ENCODE data around the gene WDFY2.
A peak's percentile ranks its signal among the peaks of the same experiment; 100 is the strongest.

WDFY2 gene

GRCh38 chr13:51811046-51811445 lies 226.8 kb downstream of the WDFY2 start:
- H3K9me3 ChIP-seq (ENCODE audit: insufficient read depth, low read length): no peaks in the 10 kb centered on the region
- no peaks in the 10 kb centered on the region for H3K79me2 ChIP-seq (ENCODE audit: low read length)
- H3K4me1 ChIP-seq (ENCODE audit: low read length): peaks cover 37% of the 10 kb centered on the region
- no peaks in the 10 kb centered on the region for H4K20me1 ChIP-seq (ENCODE audit: insufficient read depth, low read length)
- no peak for TF ChIP-seq EZH2phosphoT487 (IDR thresholded peaks at IDR 0.05; ENCODE audit: low read depth)
- TF ChIP-seq CTCF (IDR thresholded peaks at IDR 0.05; ENCODE audit: low read depth, low read length): no peak
- H3K36me3 ChIP-seq (replicated peaks; ENCODE audit: low read depth, low read length): no peaks in the 10 kb centered on the region
- H3K4me3 ChIP-seq (ENCODE audit: low read length): no peak overlapping the region
- no peak overlapping the region for H2AFZ ChIP-seq (ENCODE audit: low read depth, low read length)
- no peak overlapping the region for H3K9ac ChIP-seq (ENCODE audit: low read length)
- H3K4me2 ChIP-seq (ENCODE audit: low read length): peak overlapping the region; percentile 3; the same call in 1 of the 2 replicates
- no peak overlapping the region for H3K27ac ChIP-seq (ENCODE audit: low read length)
- H3K27me3 ChIP-seq (ENCODE audit: low read depth, low read length): no peaks in the 10 kb centered on the region

DNA sequence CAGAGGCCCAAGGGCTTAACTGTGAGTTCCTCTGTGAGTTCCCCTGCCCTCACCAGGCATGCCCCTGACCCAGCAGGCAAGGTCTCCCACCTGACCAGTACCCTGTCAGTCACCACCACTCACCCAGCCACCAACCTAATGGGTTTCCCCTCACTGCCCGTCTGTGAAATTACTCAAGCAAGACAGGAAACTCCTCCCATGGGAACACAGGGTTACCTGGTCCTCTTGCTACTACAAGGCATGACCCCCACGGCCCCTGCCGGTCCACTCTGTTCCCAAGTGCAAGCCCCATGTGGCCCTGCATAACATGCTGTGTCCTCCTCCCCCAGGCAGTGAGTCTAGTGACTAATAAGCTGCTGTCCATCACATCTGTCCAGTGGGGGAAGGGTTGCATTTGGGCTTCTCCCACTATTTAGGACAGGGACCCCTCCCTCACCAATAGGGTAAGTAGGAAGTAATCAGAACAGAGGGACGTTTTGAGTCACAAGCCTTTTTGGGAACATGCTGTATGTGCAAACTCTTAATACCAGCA lies 227.7 kb downstream of the WDFY2 start:
- Histone ChIP-seq H3K79me2 (ENCODE audit: low read length) (no peaks in the 10 kb centered on the region), H3K9me3 (ENCODE audit: insufficient read depth, low read length) (no peaks in the 10 kb centered on the region), H3K4me1 (ENCODE audit: low read length) (peaks cover 44% of the 10 kb centered on the region), H3K9ac (ENCODE audit: low read length) (no peak overlapping the region), H3K36me3 (replicated peaks; ENCODE audit: low read depth, low read length) (no peaks in the 10 kb centered on the region), H4K20me1 (ENCODE audit: insufficient read depth, low read length) (no peaks in the 10 kb centered on the region), H2AFZ (ENCODE audit: low read depth, low read length) (no peak overlapping the region), H3K27me3 (ENCODE audit: low read depth, low read length) (no peaks in the 10 kb centered on the region), H3K27ac (ENCODE audit: low read length) (no peak overlapping the region), H3K4me2 (ENCODE audit: low read length) (peak overlapping the region; percentile 8), H3K4me3 (ENCODE audit: low read length) (no peak overlapping the region)
- TF ChIP-seq CTCF (IDR thresholded peaks at IDR 0.05; ENCODE audit: low read depth, low read length) (no peak), EZH2phosphoT487 (IDR thresholded peaks at IDR 0.05; ENCODE audit: low read depth) (no peak)

GRCh38 chr13:51814071-51814470 lies 229.8 kb downstream of the WDFY2 start:
- H2AFZ ChIP-seq (ENCODE audit: low read depth, low read length): no peak overlapping the region
- peaks cover 56% of the 10 kb centered on the region for H3K4me1 ChIP-seq (ENCODE audit: low read length)

More at GRCh38 chr13:51814071-51814470, 229.8 kb downstream of the WDFY2 start:
- TF ChIP-seq EZH2phosphoT487 (IDR thresholded peaks at IDR 0.05; ENCODE audit: low read depth) (no peak), CTCF (IDR thresholded peaks at IDR 0.05; ENCODE audit: low read depth, low read length) (no peak)
- no peaks in the 10 kb centered on the region for H3K27me3 ChIP-seq (ENCODE audit: low read depth, low read length)
- no peaks in the 10 kb centered on the region for H3K36me3 ChIP-seq (replicated peaks; ENCODE audit: low read depth, low read length)
- H3K4me2 ChIP-seq (ENCODE audit: low read length): no peak overlapping the region
- no peak overlapping the region for H3K4me3 ChIP-seq (ENCODE audit: low read length)
- no peaks in the 10 kb centered on the region for H4K20me1 ChIP-seq (ENCODE audit: insufficient read depth, low read length)
- no peaks in the 10 kb centered on the region for H3K9me3 ChIP-seq (ENCODE audit: insufficient read depth, low read length)
- no peaks in the 10 kb centered on the region for H3K79me2 ChIP-seq (ENCODE audit: low read length)
- no peak overlapping the region for H3K9ac ChIP-seq (ENCODE audit: low read length)
- H3K27ac ChIP-seq (ENCODE audit: low read length): no peak overlapping the region
